ENCODE measurements around the gene WFIKKN2.
"Not testable (repeated sequence)": the region's sequence is repeated elsewhere in the genome, so short reads cannot be mapped to it uniquely, and the experiment has no call there.

Gene WFIKKN2, protein sequence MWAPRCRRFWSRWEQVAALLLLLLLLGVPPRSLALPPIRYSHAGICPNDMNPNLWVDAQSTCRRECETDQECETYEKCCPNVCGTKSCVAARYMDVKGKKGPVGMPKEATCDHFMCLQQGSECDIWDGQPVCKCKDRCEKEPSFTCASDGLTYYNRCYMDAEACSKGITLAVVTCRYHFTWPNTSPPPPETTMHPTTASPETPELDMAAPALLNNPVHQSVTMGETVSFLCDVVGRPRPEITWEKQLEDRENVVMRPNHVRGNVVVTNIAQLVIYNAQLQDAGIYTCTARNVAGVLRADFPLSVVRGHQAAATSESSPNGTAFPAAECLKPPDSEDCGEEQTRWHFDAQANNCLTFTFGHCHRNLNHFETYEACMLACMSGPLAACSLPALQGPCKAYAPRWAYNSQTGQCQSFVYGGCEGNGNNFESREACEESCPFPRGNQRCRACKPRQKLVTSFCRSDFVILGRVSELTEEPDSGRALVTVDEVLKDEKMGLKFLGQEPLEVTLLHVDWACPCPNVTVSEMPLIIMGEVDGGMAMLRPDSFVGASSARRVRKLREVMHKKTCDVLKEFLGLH

GRCh38 chr17:50835301-50836234 lies at the start of gene WFIKKN2:
Gene WFIKKN2 (plus strand): TSS chr17:50835586. CDS start chr17:50835938, 352 bp downstream.
- DNase-seq (ENCODE audit: low read depth), result no peak

DNA sequence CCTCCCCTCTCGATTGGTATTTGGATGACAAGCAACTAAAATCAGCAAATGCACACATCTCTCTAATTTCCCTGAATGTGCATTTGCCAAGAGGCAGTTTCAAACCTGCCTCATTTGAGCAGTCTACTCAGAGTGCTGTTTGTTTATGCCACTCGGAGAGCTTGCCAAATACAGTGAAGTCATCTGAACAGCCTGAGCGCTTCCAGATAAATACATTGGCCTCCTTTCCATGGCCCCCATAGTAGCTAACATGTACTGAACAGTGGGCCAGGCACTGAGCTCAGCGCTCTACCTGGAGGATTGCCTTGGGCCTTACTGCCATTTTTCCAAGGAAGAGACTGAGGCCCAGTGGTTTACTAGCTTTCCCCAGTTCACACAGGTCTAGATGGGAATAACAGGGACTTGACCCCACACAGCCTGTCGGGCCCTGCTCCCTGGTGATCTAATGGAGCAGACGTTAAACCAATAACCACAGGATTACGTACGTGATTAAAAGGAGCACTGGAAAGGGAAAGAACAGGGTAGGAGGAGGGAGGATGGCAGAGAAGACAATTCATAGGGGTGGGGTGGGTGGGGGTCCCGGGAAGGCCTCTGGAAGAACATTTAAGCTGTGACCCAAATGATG lies 49.3 kb upstream of the WFIKKN2 start:
- no peak for DNase-seq (ENCODE audit: low read depth)

GRCh38 chr17:50787106-50787505 lies 48.3 kb upstream of the WFIKKN2 start:
- no peak for DNase-seq (ENCODE audit: low read depth)

GRCh38 chr17:50790618-50791017 lies 44.8 kb upstream of the WFIKKN2 start:
- DNase-seq (ENCODE audit: low read depth), result no peak

GRCh38 chr17:50792132-50792531 lies 43.3 kb upstream of the WFIKKN2 start:
- no peak for DNase-seq (ENCODE audit: low read depth)

- no peak for DNase-seq (ENCODE audit: low read depth)
These were observed 42.4 kb upstream of the WFIKKN2 start for GRCh38 chr17:50793007-50793406.

DNA sequence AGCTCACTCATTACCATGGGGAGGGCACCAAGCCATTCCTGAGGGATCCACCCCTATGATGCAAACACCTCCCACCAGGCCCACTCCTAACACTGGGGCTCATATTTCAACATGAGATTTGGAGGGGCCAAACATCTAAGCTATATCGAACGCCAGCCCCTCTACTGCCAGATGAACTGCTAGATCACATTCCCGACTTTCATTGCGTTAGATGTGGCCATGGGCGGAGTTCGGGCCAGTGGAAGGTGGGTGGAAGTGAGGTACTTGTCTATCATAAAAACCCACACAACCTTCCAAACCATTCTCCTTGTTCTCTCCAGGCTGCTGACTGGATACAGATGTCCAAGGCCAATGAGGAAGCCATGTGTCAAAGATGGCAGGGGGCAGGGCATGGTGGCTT lies 41.0 kb upstream of the WFIKKN2 start:
- DNase-seq (ENCODE audit: low read depth), result no peak

DNA sequence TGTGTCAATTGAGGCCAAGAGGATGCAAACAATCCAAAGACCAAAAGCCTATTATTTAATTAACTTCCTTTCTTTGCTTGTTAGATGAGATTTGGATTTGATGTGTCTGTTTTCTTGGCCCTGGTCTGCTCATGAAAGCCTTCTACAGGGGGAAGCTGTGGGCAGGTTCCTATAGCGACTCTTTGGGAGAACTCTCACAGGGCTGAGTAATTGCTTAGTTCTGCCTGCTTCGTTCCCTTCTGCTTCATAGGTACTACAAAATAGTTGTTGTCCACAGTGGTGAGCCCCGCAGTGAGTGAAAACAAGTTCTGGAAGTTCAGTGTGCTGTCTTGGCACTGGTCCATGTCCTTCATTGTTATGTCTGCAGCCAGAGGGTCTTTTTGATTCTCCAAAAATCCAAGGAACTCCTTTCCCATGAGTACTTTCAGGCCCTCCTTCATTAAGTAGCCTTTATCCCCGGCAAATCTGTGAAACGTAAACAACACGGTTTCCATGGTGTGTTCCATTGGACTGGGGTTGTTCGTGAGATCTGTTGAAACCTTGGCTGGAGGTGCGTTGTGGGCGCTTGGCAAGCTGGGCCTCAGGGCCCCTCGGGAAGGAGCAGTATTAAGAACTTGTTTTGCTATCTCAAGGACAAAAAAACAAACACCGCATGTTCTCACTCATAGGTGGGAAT lies 38.1 kb upstream of the WFIKKN2 start:
- DNase-seq (ENCODE audit: low read depth), result no peak

DNA sequence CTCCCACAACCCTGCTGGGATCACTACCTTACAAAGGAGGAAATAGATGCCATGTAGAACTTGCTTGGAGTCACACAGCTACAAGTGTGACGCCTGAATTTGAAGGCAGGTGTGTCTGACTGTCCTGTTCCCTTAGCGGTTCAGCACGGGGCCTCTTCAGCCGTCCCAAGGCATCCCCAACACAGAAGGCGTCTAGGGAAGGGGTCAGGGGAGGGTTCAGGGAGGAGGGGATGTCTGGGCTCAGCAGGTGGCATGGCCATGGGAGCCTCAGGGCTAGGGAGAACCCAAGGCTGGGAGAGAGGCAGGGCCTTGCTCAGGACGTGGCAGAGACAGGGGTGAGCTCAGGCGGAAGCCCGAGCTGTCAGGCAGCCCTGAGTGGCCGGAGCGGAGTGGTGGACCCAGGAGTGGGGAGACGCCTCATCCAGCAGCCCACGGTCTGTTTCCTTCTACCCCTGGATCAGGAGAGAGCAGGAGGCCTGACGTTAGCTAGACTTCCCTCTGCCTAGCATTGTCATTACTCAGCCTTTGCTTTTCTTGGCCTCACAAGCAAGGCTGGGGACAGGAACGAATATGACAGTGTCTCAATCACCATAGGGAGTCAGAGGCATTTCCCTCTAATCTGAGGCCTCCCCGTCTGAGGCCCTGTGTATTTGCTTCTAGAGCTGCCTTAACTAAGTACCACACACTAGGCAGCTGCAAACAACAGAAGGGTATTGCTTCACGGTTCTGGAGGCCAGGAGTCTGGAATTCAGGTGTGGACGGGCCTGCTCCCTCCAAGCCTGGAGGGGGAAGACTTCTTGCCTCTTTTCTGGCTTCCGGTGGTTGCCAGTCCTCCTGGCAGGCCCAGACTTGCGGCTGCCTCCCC lies 36.7 kb upstream of the WFIKKN2 start:
- no peak for DNase-seq (ENCODE audit: low read depth)

- DNase-seq (ENCODE audit: low read depth), result no peak
These were observed 35.8 kb upstream of the WFIKKN2 start for GRCh38 chr17:50799582-50799981.

DNA sequence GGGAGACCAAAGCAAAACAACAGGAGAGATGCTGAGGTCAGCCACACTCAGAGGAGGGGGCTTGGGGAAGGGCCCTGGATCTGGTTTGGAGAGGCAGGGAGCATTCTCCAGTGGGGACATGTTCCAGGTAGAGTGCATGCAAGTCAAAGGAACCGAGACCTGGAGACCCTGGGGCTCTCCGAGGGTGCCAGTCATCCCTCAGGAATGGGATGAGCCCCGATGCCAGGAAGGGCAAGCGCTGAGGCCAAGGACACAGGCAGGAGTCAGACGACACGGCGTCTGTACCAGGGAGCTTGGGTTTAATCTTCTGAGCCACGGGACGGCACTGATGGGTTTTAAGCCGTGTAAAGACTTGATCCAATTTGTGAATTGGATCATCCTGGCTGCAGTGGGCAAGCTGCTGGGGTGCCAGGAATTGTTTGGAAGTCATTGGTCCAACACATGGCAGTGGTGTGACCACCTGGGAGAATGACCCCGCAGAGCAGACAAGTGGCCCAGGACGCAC lies 35.1 kb upstream of the WFIKKN2 start:
- no peak for DNase-seq (ENCODE audit: low read depth)

DNA sequence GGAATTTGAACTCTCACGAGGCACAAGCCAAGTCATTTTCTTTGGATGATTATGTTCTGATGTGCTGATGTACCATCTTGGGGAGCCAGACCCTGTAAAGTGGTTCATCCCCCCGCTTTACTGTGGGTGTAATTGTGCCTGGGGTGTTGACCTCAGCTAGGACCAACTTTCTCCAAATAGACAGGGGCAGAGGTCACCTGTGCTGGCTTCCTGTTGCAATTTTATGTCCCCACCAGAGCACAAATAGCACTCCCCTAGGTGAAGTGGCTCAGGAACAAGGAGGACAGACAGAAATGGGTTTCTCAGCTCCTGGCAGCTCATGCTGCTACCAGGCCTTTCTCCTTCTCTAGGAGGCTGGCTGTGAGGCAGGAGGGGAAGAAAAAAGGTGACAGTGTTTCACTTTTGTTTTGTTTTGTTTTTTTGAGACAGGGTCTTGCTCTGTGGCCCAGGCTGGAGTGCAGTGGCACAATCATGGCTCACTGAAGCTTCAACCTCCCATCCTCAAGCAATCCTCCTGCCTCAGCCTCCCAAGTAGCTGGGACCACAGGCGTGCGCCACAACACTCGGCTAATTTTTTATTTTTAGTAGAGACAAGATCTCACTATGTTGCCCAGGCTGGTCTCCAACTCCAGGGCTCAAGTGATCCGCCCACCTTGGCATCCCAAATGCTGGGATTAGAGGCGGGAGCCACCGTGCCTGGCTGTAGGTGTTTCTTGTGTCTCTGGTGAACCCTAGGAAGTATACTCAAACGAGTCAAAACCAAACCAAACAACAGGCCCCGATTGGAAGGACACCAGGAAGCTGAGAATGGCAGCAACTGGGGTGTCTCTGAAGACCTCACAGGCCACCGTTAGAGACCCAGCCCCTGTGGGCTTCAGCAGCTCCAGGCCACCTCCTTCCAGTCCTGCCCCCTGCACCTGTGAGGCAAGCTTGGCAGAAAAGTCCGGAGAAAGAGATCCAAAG lies 32.5 kb upstream of the WFIKKN2 start:
- no peak for DNase-seq (ENCODE audit: low read depth)

- DNase-seq (ENCODE audit: low read depth), result no peak
These were observed 31.7 kb upstream of the WFIKKN2 start for GRCh38 chr17:50803676-50804075.

GRCh38 chr17:50804749-50805475 lies 30.5 kb upstream of the WFIKKN2 start:
- DNase-seq (ENCODE audit: low read depth), result not testable (repeated sequence)

DNA sequence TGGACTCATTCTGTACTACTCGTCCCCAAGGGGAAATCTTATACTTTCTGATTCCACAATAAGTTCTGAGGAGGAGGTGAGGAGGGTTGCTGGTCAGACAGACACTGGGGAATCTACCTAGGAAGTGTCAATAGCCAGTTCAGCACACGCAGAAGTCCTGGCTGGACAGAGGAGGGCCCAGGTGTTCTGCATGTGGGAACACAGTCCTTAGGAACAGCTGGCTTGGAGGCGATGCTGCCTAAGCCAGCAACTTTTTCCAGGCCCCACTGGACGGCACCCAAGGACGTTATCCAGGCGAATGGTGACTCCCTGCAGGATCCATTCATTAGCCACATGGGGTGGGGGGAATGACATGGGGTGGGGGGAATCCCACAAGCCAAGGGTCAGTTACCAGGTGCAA lies 29.9 kb upstream of the WFIKKN2 start:
- no peak for DNase-seq (ENCODE audit: low read depth)

DNA sequence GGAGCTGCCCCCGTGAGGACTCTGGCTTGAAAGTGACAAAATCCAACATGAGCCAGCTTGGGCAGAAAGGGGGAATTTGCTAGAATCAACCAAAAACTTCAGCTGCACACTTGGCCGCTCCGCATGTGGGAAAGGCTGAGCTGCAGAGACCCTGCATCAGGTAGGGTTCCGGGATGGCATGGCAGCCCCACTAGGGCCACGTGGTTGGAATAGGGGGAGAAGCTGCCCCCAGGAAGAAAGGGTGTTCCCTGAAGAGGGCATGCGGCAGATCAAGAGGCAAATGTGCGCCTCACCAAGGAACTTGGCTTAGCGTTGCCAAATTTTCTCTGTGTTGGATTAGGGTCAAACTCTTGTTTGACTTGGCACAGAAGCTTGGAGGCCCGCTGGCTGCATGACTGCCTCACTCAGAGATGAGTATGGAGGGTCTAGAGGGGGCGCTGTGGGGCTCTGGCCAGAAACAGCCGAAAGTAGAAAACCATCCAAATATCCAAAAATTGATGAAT lies 29.2 kb upstream of the WFIKKN2 start:
- DNase-seq (ENCODE audit: low read depth), result no peak

DNA sequence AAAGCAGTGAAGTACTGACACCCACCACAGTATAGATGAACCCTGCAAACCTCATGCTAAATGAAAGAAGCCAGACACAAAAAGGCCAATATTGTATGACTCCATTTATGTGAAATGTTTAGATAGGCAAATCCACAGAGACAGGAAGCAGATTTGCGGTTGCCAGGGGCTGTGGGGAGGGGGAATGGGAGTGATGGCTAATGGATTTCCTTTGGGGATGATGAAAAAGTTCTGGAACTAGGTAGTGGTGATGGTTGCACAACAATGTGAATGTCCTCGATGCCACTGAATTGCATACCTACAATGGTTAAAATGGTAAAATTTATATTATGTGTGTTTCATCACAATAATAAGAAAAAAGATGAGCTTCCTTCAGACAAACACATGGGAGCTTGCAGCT lies 28.4 kb upstream of the WFIKKN2 start:
- no peak for DNase-seq (ENCODE audit: low read depth)

GRCh38 chr17:50807675-50808074 lies 27.7 kb upstream of the WFIKKN2 start:
- no peak for DNase-seq (ENCODE audit: low read depth)

Data from activated T-helper 9 cell treated with anti-CD3 and anti-CD28 coated beads, Interleukin-2, amount 50 U/mL, for 16 hours (primary cell).